Chondrocyte (in vitro differentiated cells): ENCODE data around the gene ASZ1. TPM values are rescaled to one million over a fixed set of nuclear protein-coding genes. Genes with fewer than 3 reads are reported as not detected.

Experiments used
- DNase-seq: peaks from one replicate; pipeline ENCODE4 v3.0.0; 2021; ENCODE audit warnings: mixed read lengths, low spot score
- H3K27ac Mint-ChIP-seq: one replicate; pipeline ENCODE4 v1.8.0; 2021; ENCODE audit warnings: mild to moderate bottlenecking, moderate library complexity, mixed read lengths; ENCODE audit not compliant: unreplicated experiment
- H3K27me3 Mint-ChIP-seq: 2 replicates; pipeline ENCODE4 v1.8.0; 2021; ENCODE audit warnings: low read depth, mixed read lengths
- H3K36me3 Mint-ChIP-seq: 2 replicates; pipeline ENCODE4 v1.8.0; 2021; ENCODE audit warnings: low read depth, mixed read lengths
- H3K4me1 Mint-ChIP-seq: 2 replicates; pipeline ENCODE4 v1.8.0; 2021; ENCODE audit warnings: low read depth, mild to moderate bottlenecking, mixed read lengths
- H3K4me3 Mint-ChIP-seq: one replicate; pipeline ENCODE4 v1.8.0; 2021; ENCODE audit warnings: mild to moderate bottlenecking, moderate library complexity, mixed read lengths; ENCODE audit not compliant: unreplicated experiment
- H3K9me3 Mint-ChIP-seq: 2 replicates; pipeline ENCODE4 v1.8.0; 2021; ENCODE audit warnings: low read depth, mixed read lengths
- total RNA-seq: library from RNA; stranded (reverse); gene quantifications from 3 replicates; pipeline ENCODE4 v1.2.1, GENCODE V29; 2021
- TF ChIP-seq, protein P1 (sequence below): fragments of 200-600 bp; sonication (generic); IDR thresholded peaks from 2 replicates; pipeline ENCODE4 v1.5.0; 2021; ENCODE audit warnings: antibody characterized with exemption, mild to moderate bottlenecking, moderate library complexity

ASZ1 gene
- total RNA-seq, 1 donor from 2014 or later, result not detected

DNA sequence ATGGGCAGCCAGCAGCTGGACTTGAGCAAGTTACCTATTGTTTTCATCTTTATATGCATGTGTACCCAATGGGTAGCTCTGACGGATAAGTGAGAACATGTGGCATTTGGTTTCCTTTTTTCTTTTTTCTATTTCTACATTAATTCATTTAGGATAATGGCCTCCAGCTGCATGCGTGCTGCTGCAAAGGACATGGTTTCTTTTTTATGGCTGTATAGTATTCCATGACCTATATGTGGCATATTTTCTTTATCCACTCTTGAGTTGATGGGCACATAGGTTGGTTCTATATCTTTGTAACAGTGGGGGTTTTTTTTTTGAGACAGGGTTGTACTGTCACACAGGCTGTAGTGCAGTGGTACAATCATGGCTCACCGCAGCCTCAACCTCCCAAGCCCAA is 37.4 kb downstream of the ASZ1 start:
- TF ChIP-seq, protein P1, sequence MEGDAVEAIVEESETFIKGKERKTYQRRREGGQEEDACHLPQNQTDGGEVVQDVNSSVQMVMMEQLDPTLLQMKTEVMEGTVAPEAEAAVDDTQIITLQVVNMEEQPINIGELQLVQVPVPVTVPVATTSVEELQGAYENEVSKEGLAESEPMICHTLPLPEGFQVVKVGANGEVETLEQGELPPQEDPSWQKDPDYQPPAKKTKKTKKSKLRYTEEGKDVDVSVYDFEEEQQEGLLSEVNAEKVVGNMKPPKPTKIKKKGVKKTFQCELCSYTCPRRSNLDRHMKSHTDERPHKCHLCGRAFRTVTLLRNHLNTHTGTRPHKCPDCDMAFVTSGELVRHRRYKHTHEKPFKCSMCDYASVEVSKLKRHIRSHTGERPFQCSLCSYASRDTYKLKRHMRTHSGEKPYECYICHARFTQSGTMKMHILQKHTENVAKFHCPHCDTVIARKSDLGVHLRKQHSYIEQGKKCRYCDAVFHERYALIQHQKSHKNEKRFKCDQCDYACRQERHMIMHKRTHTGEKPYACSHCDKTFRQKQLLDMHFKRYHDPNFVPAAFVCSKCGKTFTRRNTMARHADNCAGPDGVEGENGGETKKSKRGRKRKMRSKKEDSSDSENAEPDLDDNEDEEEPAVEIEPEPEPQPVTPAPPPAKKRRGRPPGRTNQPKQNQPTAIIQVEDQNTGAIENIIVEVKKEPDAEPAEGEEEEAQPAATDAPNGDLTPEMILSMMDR, result no peak
- Mint-ChIP-seq H3K27ac (no peak overlapping the region), H3K9me3 (peaks cover 14% of the 10 kb centered on the region), H3K4me3 (no peak overlapping the region), H3K36me3 (peaks cover 6% of the 10 kb centered on the region), H3K4me1 (peaks cover 3% of the 10 kb centered on the region), H3K27me3 (peaks cover 14% of the 10 kb centered on the region)
- no peak for DNase-seq

DNA sequence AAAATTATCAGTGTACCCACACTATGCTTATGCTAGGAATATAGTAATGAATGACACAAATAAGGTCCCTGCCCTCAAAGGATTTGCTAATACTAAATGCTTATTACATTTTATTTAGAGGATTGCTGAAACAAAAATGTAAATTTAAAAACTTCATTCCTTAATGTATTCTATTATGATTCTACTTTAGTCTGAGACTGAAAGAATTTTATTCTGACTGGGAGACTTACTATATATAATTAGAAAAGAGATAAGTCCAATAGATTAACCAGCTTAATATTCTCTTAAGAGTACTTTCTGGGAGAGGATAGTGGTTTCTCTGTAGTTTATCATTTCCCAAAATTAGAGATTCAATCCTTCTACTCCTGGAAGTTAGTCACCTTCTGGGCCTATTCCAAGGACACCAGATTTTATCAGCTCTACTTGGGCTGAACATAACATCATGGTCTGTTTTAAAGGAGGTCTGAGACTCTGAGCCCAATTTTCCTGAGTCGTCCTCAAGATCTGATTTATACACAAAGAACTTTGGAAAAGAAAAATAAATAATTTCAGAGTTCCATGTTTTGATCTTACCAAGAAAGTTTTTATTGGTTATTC is 41.1 kb downstream of the ASZ1 start:
- Mint-ChIP-seq H3K4me1 (peaks cover 3% of the 10 kb centered on the region), H3K9me3 (peaks cover 14% of the 10 kb centered on the region), H3K27ac (no peak overlapping the region), H3K4me3 (no peak overlapping the region), H3K27me3 (peaks cover 9% of the 10 kb centered on the region), H3K36me3 (peaks cover 6% of the 10 kb centered on the region)
- no peak for DNase-seq
- TF ChIP-seq, protein P1, result peak; percentile 64

DNA sequence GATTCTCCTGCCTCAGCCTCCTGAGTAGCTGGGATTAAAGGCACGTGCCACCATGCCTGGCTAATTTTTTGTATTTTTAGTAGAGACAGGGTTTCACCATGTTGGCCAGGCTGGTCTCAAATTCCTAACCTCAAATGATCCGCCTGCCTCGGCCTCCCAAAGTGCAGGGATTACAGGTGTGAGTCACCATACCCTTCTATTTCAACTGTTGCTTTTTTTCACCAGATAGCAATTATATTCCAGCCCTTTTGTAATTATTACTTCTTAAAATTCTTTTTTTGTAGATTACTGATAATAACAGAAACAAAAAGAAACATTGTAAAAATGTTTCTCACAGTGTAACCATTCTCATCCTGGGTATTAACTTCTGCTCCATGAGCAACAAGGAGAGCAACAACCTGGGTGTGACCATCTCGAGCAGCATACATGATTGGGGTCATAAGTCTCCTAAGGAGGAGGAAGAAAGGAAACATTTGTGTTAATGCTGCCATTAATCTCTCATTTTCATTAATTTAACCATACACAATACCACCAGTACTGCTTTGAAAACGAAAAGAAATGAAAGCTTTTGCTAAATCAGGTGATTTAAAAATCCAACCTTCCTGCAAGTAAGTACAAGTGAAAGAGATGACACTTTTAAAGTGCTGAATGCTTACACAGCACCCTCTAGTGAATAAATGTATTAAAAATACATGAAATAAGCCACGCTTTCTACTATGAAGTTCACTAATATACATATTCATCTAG is 41.8 kb downstream of the ASZ1 start:
- Mint-ChIP-seq H3K27ac (no peak overlapping the region), H3K27me3 (peaks cover 12% of the 10 kb centered on the region), H3K36me3 (peaks cover 6% of the 10 kb centered on the region), H3K9me3 (peaks cover 14% of the 10 kb centered on the region), H3K4me3 (no peak overlapping the region), H3K4me1 (peaks cover 3% of the 10 kb centered on the region)
- TF ChIP-seq, protein P1, result peak; percentile 88
- no peak for DNase-seq

DNA sequence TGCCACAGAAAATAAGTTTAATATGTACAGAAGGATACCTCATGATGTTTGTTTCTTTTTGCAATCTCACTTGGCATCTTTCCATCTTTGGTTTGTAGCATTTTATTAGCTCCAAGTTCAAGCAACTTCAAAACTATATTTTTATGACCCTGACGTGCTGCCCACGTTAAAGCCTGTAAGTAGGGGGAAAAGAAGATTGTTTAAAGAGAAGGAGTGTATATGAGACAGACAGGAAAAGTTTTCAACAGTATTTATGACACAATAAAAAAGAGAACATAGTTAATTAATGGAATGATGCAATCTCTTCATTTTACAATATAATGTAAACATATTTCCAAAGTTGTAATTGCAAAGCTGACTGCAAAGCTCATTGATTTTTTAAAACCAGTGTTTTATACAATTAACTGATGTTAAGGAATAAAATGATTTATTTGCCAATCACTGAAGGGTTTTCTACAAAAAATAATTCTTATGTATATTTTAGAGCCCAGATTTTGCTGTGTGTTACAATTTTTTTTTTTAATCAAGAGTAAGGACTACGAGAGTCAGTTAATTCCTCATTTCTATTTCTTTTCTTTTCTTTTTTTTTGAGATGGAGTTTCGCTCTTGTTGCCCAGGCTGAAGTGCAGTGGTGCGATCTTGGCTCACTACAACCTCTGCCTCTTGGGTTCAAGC is 42.5 kb downstream of the ASZ1 start:
- Mint-ChIP-seq H3K27me3 (peaks cover 15% of the 10 kb centered on the region), H3K4me1 (peaks cover 3% of the 10 kb centered on the region), H3K9me3 (peaks cover 14% of the 10 kb centered on the region), H3K4me3 (no peak overlapping the region), H3K36me3 (peaks cover 6% of the 10 kb centered on the region), H3K27ac (no peak overlapping the region)
- DNase-seq, result no peak
- TF ChIP-seq, protein P1, result no peak

DNA sequence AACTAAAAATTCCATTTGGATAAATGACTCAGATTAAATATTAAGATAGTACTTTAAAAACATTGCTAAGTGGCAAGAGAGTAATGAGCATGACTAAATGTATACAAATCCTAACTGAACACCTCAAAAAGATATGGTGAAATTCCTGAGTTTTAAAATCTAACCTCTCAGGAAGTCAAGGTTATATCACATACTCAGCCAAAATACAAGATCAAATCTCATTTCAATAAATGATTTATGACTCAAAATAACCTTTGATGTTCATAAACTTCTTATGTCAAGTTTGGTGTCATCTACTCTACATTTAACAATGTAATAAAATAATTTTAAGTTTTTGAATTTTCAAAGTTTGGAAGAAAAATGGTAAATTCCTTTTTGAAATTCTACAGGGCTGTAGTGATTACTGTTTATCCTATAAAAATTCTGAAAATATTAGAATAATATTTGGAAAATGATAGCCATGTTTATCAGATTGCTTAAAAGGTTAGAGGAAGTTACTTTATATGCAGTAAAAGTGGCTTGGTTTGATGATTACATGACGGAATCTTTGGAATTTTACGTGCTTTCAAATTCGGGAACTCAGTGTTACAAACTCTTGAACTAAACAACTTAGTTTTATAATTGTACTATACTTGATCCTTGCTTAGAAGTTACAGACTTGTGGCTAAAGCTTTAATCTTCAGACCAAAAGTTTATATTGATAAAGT is 43.7 kb downstream of the ASZ1 start:
- Mint-ChIP-seq H3K9me3 (peaks cover 9% of the 10 kb centered on the region), H3K4me1 (peaks cover 3% of the 10 kb centered on the region), H3K27me3 (peaks cover 15% of the 10 kb centered on the region), H3K36me3 (peaks cover 4% of the 10 kb centered on the region), H3K27ac (no peak overlapping the region), H3K4me3 (no peak overlapping the region)
- DNase-seq, result no peak
- TF ChIP-seq, protein P1, result no peak
